Stimulated activated CD8-positive, alpha-beta memory T cell treated with anti-CD3 and anti-CD28 coated beads, Interleukin-7, amount 100 ng/mL, for 1 hour (primary cell): ENCODE results near the gene RFT1.
"Not testable (repeated sequence)": the region's sequence is repeated elsewhere in the genome, so short reads cannot be mapped to it uniquely, and the experiment has no call there.

Source experiments
- DNase-seq, 2 donors: peaks; one replicate each; pipeline ENCODE4 v3.0.0-alpha.2; 2020; ENCODE audit warnings: low read depth in 2 of 2

The RFT1 gene

DNA sequence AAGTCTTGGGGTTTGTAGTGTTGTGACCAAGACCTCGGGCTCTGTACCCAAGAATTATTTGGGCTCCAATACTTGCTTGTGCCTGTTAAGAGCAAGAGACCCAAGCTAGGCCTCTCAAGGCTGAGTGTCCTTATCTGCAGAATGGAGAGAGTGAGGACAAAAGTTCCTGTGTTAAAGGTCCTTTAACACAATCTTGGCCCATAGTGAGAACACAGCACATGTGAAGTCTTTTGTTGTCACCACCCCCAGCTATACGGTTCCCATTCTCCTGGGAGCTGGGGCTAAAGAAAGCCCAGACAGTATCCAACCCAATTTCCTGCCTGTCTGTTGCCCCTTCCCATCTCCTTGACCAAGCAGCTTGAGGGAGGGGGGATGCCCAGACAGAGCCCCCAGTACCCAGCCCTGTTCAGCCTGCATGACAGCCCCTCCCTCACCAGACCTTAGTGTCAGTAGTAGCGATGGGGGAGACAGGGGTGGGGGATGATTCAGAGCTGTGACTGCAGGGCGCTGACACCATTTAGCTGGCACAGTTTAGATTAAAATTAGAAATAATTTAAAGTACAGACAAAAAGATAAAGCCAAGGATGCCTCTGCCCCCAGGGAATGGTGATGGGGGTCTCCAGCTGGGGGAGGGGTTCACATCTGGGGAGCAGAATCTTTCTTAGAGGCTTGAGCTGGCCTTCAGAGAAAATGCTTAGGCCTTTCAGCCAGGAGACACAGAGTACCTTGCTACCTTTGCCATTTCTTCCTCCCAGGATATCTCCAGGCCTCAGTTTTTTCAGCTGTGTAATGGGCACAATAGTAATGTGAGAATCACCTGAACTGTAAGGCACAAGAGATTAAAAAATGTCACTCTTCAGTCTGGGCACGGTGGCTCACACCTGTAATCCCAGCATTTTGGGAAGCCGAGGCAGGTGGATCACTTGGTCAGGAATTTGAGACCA, 33.5 kb upstream of the RFT1 start:
- DNase-seq, result no peak

DNA sequence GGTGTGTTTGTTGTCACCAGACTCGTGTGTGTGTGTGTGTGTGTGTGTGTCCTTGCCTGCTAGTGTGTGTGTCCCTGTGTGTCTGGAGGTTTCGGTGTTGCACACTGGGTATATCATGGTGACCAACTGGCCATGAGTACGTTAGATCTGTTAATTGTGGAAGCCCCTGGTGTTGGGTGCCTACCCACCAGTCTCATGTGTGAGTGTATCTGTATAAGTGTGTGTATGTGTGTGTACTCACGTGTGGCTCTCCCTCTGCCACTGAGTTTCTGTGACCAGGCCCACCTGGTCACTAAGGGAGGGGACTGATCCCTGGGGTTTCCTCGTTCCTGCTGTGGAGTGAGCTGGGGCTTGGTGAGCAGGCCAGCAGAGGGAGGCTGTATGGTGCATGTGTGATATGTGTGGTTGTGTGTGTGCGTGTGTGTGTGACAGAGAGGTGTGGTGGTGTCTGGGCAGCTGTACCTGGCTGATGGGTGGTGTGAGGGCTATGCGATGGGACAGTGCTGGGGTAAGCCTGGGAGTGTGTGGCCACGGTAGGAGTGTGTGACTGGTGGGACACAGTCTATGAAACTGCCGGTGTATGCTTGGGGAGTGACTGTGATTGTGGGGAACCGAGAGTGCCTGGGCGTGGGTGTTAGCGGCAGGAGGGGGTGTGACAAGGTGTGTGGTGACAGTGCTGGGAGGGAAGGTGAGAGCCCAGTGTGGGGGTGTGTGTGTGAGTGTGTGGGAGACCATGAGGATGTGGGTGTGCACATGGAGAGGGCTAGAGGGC, 32.6 kb upstream of the RFT1 start:
- DNase-seq, result peak; percentile 29 to 30

DNA sequence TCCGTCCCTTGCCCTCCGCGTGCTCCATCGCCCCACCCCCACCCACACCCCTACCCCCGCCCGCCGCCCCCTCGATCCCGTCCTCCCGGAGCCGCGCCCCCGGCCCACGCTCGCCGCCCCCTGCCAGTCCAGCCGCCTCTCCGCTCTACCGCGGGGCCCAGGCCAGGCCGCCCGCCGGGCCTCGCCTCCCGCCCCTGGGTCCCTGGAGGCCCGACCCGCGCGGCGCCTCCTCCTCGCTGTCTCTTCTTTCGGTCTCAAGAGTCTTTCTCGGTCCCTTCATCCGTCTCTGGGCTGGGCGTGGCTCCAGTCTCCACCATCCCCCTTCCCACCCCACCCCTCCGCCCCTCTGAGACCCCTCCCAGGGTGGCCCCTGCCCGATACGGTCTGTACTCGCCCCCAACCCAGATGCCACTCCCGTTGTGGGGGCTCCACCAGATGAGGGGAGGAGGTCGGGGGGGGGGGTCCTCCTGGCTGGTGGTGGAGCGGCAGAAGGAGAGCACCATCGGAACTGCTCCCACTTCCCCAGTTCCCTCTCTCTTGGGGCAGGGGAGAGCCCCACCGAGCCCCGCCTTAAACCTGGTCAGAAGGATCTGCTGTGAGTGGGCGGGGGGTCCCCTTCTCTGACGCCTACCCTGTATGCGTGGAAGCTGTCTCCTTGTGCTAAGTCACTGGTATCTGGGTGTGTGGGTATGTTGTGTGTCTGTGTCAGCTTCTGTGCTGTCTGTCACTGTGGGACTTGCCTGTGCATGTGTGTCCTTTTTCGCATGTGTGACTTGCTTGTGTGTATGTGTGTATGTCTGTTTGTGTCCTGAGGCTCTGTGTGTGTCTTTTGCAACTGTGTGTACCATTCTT, 31.8 kb upstream of the RFT1 start:
- DNase-seq, result no peak

DNA sequence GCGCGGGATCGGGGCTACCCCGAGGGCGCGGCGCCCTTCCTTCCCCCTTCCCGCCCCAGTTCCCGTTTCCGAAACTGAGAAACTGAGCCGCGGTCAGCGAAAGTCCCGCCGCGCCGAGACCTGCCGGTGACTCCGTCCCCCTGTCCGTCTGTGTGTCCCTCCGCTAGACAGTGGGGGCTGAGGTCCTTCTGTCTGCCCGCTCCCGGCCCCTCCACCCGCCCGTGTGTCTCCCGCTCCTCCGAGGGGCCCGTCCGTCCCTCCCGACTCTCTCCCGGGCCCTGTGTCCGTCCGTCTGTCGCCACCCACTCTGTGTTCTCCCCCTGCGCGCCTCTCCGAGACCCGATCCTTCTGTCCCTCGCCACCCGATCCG, 31.2 kb upstream of the RFT1 start:
- no peak for DNase-seq

DNA sequence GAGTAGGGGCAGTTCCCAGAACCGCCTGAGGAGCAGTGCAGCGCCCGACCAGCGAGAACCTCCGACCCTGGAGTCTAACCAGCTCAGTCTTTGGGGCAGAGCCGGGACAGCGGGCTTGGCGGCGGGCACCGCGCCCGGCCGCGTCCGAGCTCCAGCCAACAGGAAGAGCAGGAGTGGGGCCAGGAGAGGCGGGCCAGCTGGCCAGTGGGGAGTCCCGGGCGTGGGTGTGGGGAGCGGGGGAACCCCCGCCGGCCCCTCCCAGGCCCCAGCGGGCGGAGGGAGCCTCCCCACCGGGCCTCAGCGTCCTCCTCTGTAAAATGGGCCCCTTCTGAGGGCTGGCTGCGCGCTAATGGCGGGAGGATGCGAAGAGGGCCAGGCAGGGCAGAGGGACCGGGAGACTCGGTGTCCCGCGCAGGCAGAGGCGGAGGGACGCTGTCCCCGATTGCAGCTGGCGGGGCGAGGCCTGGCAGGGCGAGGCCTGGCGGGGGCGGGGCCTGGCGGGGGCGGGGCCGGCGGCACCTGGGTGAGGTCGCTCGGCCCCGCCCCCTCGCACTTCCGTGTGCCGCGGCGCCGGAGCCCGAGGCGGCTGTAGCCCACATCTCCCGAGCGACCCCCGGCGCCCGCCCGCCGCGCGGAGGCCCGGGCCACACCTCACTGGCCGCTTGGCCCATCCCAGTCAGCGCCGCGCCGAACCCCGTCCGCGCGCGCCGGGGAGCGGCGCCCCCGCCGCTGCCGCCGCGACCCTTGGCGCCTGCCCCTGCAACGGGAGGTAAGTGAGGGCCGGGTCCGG, 30.6 kb upstream of the RFT1 start, which contains the start of gene PRKCD:
Gene PRKCD, plus strand, starts transcription at position 550 of the 790 bp plus-strand sequence. CDS start 17,214 bp downstream, outside the sequence.
- peak; percentile 55 to 58 for DNase-seq

DNA sequence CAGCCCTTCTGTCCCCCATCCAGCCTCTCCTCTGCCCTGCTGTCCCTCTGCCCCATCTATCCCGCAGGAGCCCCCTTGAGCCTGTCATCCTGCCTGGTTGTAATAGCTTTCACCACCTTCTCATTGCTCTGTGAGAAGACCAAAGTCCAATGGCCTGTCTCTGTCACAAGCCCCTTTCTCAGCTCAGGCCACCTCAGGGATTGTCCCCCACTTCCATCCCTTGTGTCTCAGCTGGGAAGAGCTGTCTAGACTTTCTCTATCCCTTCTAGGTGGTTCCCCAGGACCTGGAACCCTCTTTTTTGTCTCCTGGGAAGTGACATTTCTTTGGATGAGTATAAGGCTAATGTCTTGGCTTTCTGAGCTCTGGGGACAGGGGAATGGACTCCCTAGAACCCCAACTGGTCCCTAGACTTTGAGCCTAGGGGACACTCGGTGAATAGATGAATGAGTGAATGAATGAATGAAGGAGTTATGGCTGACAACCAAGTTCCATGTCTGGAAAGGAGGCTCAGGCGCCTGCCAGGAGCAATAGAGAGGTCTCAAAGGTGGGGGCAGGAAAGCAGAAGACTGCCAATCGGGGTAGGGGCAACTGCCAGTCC, 29.9 kb upstream of the RFT1 start:
- no peak for DNase-seq

DNA sequence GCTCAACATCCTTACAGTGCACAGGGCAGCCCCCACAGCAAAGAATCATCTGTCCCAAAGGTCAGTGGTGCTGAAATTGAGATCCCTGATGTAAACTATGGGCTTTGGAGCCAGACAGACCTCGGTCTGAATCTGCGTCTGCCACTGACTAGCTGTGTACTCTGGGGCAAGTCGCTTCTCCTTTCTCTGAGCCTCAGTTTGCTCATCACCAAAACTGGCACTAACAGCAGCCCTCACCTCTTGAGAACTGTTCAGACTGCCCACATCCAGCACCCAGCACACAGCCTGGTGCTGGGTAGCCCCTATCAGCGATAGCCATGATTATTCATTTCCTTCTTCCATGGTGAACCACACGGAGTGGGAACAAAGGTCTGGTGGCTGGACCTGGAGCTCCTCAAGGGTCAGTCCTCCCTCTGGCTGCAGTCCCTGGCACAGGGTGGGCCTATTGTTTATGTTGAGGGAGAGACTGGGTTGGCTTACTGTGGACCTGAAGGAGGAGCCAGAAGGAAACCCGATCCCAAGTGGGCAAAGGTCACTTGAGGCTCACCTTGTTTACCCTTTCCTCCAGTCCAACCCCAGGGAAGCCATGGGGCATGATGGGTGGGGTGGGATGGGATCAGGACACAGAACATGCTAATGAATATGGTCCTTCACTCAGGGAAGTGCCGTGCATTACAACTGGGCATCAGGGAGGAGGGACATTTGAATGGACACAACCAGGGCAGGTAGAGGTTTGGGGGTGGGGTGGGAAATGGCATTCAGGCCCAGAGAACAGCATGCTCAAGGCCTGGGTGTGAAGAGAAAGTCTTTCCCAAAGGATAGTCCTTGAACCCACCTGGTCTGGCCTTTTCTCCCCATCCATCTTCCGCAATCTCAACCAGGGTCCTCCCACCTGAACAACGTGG, 29.2 kb upstream of the RFT1 start:
- DNase-seq, result no peak

DNA sequence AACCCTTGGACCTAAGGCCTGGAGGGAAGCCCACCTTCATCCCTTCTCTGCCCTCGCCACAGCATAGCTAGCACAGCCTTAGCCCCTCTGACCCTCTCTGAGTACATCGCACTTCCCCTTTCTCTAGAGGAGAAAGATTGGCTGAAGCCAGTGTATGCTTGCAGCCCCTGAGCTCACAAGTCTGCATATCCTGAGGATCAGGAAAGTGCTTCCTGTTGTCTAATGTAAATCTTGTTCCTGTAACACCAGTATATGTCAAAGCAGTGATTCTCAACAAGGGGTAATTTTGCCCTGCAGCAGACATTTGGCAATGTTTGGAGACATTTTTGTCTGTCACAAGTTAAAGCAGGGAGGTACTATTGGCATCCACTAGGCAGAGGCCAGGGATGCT, 28.5 kb upstream of the RFT1 start:
- DNase-seq, result no peak

DNA sequence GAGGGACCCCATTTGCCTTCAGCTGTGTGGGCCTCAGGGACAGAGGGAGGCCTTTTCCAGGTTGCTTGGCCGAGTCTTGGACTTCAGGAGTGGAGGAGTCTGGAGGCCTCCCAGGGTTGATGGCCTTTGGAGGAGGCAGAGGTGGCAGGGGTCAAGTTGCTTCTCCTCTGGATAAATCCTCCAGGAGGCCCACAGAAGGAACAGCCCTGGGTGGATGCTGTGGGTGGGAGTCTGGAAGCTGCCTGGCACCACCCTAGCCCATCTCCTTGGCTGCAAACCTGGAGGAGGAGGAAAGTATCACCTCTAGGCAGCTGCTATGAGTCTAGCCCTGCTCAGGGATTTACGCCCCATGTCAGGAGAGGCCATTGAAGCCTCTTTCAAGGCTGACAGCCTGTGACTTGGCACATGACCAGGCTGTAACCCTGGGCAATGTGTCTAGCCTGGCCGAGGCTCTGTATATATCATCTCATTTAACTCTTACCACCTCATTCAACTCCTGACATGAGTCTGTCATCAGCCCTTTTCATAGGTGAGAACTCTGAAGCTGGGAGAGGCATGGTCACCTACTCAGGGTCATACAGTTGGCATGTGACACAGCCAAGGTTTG, 27.8 kb upstream of the RFT1 start:
- DNase-seq, result no peak

DNA sequence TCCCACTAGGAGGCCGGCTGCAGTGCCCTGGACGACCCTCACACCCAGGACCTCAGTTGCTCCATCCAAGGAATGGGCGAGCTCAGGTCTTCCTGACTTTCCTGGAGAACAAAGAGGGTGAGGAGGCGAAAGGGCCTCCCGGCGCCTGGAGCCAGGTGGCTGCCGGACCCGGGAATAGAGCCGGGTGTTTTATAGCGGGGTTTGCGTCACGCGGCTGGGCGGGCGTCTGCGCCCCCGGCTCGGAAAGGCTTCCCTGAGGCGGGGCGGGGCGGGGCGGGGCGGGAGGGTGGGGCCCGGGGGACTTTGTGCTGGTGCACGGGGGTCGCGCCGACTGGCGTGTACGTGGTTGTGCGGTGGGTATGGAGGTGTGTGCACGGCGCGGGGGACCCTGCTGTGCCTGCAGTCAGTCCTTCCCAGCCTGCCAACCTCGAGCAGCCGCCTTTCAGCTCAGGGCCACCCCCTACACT, 26.2 kb upstream of the RFT1 start:
- no peak for DNase-seq

DNA sequence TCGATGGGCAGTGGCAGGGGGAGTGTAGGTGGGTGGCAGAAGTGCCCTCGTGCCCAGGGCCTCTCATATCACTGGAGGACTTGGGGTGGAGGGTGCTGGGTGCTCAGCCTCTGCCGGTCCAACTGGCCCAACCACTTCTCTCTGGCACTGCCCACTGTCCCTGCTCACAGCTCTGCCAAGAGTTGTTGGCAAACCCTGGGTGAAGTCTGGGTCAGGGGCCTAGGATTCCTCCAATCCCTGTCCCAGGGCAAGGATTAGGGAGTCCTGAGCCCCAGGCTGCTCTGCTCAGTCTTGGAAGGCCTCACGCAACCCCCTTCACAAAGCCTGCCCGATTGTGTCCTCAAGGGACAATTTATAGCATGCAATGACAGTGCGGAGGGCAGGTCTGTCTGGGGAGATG, 25.5 kb upstream of the RFT1 start:
- no peak for DNase-seq

DNA sequence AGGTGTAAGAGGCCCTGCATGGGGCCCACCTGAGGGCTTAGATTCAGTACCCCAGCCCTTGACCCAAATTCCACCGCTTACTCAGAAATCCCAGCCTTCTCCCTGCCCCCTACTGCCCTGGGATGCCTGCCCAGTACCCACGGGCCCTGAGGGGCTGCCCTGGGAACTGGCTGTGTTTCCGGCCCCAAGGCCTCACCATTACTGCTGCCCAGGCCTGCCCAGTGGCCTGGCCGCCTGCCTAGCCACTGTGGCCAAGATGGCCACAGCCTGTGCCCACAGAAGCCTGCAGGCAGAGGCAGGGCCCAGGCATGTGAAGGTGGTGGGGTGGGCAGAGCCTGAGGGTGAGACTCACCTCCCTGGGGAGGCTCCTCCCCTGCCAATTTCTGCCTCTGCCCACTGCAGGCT, 24.6 kb upstream of the RFT1 start:
- DNase-seq, result no peak

DNA sequence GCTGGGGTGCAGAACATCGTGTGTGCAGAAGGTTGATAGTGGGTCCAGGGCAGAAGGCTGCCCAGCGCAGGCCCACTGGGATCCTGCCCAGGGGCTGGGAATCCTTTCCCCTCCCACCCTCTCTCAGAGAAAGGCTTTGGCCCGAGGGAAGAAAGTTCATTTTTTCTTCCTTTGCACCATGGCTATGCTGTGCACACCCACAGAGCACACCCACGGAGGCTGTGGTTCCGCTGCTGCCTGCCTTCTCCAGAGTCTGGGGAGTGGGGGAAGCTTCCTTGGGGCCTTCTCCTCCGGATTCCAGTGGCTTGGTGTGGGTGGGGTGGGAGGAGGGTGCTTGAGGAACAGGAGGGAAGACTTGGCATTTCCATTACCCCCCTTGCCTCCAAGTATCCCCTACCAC, 23.7 kb upstream of the RFT1 start:
- DNase-seq, result no peak

DNA sequence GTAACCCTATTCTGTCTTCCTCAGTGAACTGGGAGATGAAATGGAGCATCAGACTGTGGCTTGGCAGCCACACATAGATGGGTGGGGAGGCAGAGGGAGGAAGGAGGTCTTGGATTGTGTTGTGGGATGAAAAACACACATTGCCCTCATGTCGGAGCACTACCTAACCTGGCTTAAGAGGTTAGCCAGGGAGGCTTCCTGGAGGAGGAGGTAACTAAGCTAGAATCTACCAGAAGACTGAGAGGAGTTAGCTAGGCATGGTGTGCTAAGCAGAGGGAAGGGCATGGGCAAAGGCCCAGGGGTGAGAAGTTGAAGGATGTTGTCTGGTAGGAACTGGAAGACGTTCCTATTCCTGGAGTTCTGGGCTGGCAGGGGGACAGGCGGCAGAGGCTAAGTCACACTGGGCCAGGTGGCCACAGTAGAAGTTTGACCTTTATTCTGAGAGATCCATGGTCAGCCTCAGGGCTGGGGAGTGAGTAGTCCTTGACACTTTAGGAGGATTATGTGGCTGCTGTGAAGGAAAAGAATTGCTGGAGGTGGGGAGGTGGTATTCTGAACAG, 23.1 kb upstream of the RFT1 start:
- no peak for DNase-seq

DNA sequence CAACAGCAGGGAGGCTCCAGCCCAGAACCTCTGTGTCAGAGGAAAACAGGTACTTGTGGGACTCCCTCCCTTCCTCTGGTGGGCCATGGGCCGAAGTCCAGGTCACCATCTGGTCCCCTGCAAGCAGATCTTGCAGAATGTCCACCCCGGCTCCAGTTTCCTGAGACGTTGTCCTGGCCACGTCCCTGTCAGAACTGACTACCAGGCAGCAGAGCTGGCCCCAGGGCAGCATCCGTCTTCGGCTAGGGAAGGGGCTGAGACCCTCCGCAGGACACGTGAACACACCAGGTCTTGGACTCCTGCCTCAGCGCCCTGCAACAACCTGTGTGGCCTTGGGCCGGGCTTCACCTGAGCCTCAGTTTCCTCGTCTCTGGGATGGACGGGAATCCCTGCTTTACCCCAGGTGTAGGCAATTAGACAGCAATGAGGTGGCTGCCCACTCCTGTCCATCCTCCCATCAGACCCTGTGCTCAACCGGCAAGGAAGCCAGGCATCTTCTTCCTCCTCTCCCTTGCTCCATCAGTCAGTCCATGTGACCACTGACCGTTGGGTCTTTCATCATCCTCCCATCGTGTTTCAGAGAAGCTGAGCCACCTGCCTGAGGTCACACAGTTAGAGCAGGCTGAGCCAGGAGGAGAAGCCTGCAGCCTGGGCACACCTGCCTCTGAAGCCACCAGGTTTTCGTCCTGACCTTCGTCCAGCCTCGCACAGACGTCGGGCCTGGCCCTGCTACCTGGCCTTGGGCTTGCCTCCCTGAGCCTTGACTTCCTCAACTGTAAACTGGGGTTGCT, 21.8 kb upstream of the RFT1 start:
- no peak for DNase-seq

DNA sequence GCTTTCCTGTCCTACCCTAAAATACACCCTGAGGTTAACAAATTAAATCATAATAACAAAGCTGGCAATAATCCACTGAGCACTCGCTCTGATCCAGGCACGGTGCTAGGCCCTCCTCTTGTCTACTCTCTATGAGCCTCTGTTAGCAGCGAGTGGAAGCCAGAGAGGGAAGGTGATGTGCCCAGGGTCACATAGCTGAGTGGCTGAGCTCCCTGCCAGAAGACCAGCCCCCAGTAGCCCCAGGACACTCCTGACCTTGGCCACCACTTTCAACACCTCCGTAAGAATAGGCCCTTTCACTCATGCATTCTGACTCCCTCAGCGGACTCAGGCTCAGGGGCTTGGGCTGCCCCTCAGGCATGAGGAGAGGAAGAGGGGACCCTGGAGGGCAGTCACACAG, 21.2 kb upstream of the RFT1 start:
- DNase-seq, result no peak

DNA sequence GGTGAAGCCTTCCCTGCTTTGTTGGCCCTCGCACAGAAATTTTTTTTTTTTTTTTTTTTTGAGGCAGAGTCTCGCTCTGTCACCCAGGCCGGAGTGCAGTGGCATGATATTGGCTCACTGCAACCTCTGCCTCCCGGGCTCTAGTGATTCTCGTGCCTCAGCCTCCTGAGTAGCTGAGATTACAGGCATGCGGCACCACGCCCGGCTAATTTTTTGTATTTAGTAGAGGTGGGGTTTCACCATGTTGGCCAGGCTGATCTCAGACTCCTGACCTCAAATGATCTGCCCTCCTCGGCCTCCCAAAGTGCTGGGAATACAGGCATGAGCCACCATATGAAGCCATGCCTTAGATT, 20.8 kb upstream of the RFT1 start:
- DNase-seq, result not testable (repeated sequence)
